GM12878 (cell line): Measurements from ENCODE around the gene ETFBKMT. TPM values are rescaled to one million over a fixed set of nuclear protein-coding genes. Genes with fewer than 3 reads are reported as not detected.

ENCODE experiments used
- ATAC-seq: fragments of 200-7000 bp; cut with Tn5 transposase; 3 replicates; pipeline ENCODE4 v1.9.1; 2020; ENCODE audit warnings: mild to moderate bottlenecking, moderate library complexity
- BruUV-seq: library from RNA; stranded (reverse); fragments of 400-500 nt; replicated peaks from 2 replicates; lab custom pipeline; 2021; lab: Mats Ljungman, UMichigan
- CTCF ChIA-PET: fragments of 300-600 bp; sonication (Branson Sonifier 250); formaldehyde crosslinking; extraction: SDS; loops from one replicate; lab custom pipeline; 2021; ENCODE audit warnings: inconsistent platforms; lab: Yijun Ruan, JAX
- POLR2A ChIA-PET: fragments of 350-600 bp; formaldehyde crosslinking; extraction: SDS; loops from one replicate; lab custom pipeline; 2021; ENCODE audit warnings: inconsistent platforms; lab: Charles Lee
- RAD21 ChIA-PET: fragments of 300-600 bp; sonication (Branson Sonifier 250); formaldehyde crosslinking; loops from one replicate; lab custom pipeline; 2023; ENCODE audit warnings: antibody characterized with exemption; ENCODE audit not compliant: unreplicated experiment; lab: Charles Lee
- SMC1A ChIA-PET: fragments of 300-600 bp; sonication (Branson Sonifier 250); formaldehyde crosslinking; loops from one replicate; lab custom pipeline; 2023; ENCODE audit not compliant: unreplicated experiment, uncharacterized antibody; lab: Charles Lee
- DNase-seq: peaks from one replicate; pipeline ENCODE4 v3.0.0-alpha.2; 2011; ENCODE audit warnings: low read depth, low spot score
- FAIRE-seq: peaks from 3 replicates; lab custom pipeline; 2011; peaks lifted over from hg19 to GRCh38; lab: Jason Lieb, UNC
- H2AFZ ChIP-seq: 2 replicates; pipeline ENCODE4 v1.6.0; 2011; ENCODE audit warnings: low read depth, low read length, control low read depth; ENCODE audit not compliant: control insufficient read depth
- H3K27ac ChIP-seq: 2 replicates; pipeline ENCODE4 v1.5.1; 2011; ENCODE audit warnings: control low read depth; ENCODE audit not compliant: control insufficient read depth, insufficient read depth
- H3K27me3 ChIP-seq, 2 experiments: replicated peaks in 1 of 2; 2 replicates each; pipeline versions ENCODE4 v1.6.0 to v1.6.1; 2011; ENCODE audit warnings: low read length in 1 of 2; ENCODE audit not compliant: control insufficient read depth in 2 of 2, insufficient read depth in 2 of 2
- H3K36me3 ChIP-seq, 2 experiments: 2 replicates each; pipeline ENCODE4 v1.5.1; 2011; ENCODE audit warnings: low read length in 1 of 2; ENCODE audit not compliant: control insufficient read depth in 2 of 2, insufficient read depth in 2 of 2
- H3K4me1 ChIP-seq: 2 replicates; pipeline ENCODE4 v1.6.1; 2011; ENCODE audit warnings: mild to moderate bottlenecking, low read length, moderate library complexity, mixed read lengths; ENCODE audit not compliant: control insufficient read depth, insufficient read depth
- H3K4me2 ChIP-seq: 2 replicates; pipeline ENCODE4 v1.6.0; 2011; ENCODE audit warnings: control low read depth; ENCODE audit not compliant: control insufficient read depth, insufficient read depth
- H3K4me3 ChIP-seq: fragments of 200-600 bp; sonication (generic); 2 replicates; pipeline ENCODE4 v1.5.1; 2016
- H3K79me2 ChIP-seq: 2 replicates; pipeline ENCODE4 v1.6.0; 2011; ENCODE audit warnings: low read length; ENCODE audit not compliant: control insufficient read depth, insufficient read depth
- H3K9ac ChIP-seq: 2 replicates; pipeline ENCODE4 v1.8.0; 2011; ENCODE audit warnings: low read length, control low read depth, mixed read lengths; ENCODE audit not compliant: control insufficient read depth, insufficient read depth
- H3K9me3 ChIP-seq: replicated peaks from 3 replicates; pipeline ENCODE4 v1.5.1; 2011; ENCODE audit warnings: mild to moderate bottlenecking, low read length; ENCODE audit not compliant: control insufficient read depth, insufficient read depth
- H4K20me1 ChIP-seq: 2 replicates; pipeline ENCODE4 v1.6.0; 2011; ENCODE audit not compliant: control insufficient read depth, insufficient read depth
- BCLAF1 ChIP-seq: fragments of 450-650 bp; IDR thresholded peaks from 2 replicates; pipeline ENCODE4 v1.6.1; 2017; ENCODE audit warnings: antibody characterized with exemption, mild to moderate bottlenecking, moderate library complexity
- CEBPZ ChIP-seq: fragments of 150-350 bp; IDR thresholded peaks from 2 replicates; pipeline ENCODE4 v1.6.1; 2016; ENCODE audit warnings: low read depth, low read length
- FOXK2 ChIP-seq: fragments of 450-650 bp; IDR thresholded peaks from 2 replicates; pipeline ENCODE4 v1.6.1; 2017; ENCODE audit warnings: mild to moderate bottlenecking, moderate library complexity
- KLF5 ChIP-seq: fragments of 450-650 bp; IDR thresholded peaks from 2 replicates; pipeline ENCODE4 v1.6.1; 2014; ENCODE audit warnings: mild to moderate bottlenecking; ENCODE audit not compliant: partially characterized antibody
- MAX ChIP-seq: IDR thresholded peaks from 2 replicates; pipeline ENCODE4 v1.6.1; 2012; ENCODE audit warnings: low read depth, low read length, improper control_type of control experiment
- SPI1 ChIP-seq: IDR thresholded peaks from 2 replicates; pipeline ENCODE4 v1.6.1; 2011; ENCODE audit warnings: low read depth, mild to moderate bottlenecking, low read length, moderate library complexity, borderline replicate concordance; ENCODE audit not compliant: insufficient read depth
- SUZ12 ChIP-seq: fragments of 200-600 bp; sonication (generic); IDR thresholded peaks from one replicate; pipeline ENCODE4 v1.6.1; 2018; ENCODE audit warnings: antibody characterized with exemption, mild to moderate bottlenecking; ENCODE audit not compliant: unreplicated experiment
- YBX1 ChIP-seq: fragments of 450-650 bp; IDR thresholded peaks from 2 replicates; pipeline ENCODE4 v1.6.1; 2016; ENCODE audit warnings: antibody characterized with exemption
- ZNF24 ChIP-seq: fragments of 450-650 bp; IDR thresholded peaks from 2 replicates; pipeline ENCODE4 v1.6.1; 2017; ENCODE audit warnings: antibody characterized with exemption, mild to moderate bottlenecking
- ZNF622 ChIP-seq: fragments of 450-650 bp; IDR thresholded peaks from 2 replicates; pipeline ENCODE4 v1.6.1; 2017; ENCODE audit warnings: mild to moderate bottlenecking, inconsistent platforms
- ZZZ3 ChIP-seq: IDR thresholded peaks from 2 replicates; pipeline ENCODE4 v1.6.1; 2011; ENCODE audit warnings: low read depth; ENCODE audit not compliant: control insufficient read depth, insufficient read length
- WGBS: methylation state at CpG from one replicate; pipeline ENCODE4 v1.1.6; 2016; ENCODE audit warnings: low lambda C conversion rate; ENCODE audit not compliant: insufficient replicate concordance, insufficient coverage; ENCODE audit errors: missing lambda C conversion rate; 5-methylcytosine and 5-hydroxymethylcytosine counted together
- in situ Hi-C: fragments of 300-500 bp; cut with MboI; formaldehyde crosslinking; loops from 9 replicates; pipeline ENCODE4 v1.14.3; 2018; ENCODE audit warnings: mixed read lengths
- intact Hi-C: fragments of 100-400 bp; cut with micrococcal nuclease; formaldehyde crosslinking; loops from one replicate; pipeline ENCODE4 v1.14.2; 2022; ENCODE audit not compliant: unreplicated experiment
- polyA plus RNA-seq, 11 experiments: library from polyadenylated mRNA; depleted of rRNA in 4 of 11; unstranded in 6 of 11; stranded (reverse) in 5 of 11; fragments of >200 nt; fragmentation: Nextera tagmentation in 4 of 11; fragmentation: Illumina TruSeq in 1 of 11; extraction: Ambion mirVana in 4 of 11; extraction: Trizol in 1 of 11; gene quantifications; 1 replicate in 1 of 11; 2 replicates in 10 of 11; pipeline versions ENCODE4 v1.2.1 to v1.2.3, GENCODE V29; 2011 to 2016; ENCODE audit warnings: inconsistent platforms in 2 of 11, missing spikeins in 2 of 11, low read depth in 1 of 11
- total RNA-seq, 4 experiments: library from RNA; depleted of rRNA in 3 of 4; stranded (reverse); fragments of >200 nt in 3 of 4; fragmentation: Illumina TruSeq in 1 of 4; extraction: Trizol in 1 of 4; gene quantifications; 2 replicates each; pipeline versions ENCODE4 v1.2.1 to v1.2.3, GENCODE V29; 2013 to 2021

Gene ETFBKMT
- total and polyA plus RNA-seq, 10 of the 15 experiments (the other 5 are each of a cell fraction or from before 2014, with no cell fraction given) = 0.25 to 1.1 (median 0.65) TPM

- POLR2A ChIA-PET = interaction anchor here (0.7 kb wide), 1 partner anchor 175 kb away, joined by 4 read pairs; no protein-coding TSS in a partner anchor
- H3K4me3 ChIP-seq = no peak overlapping the region
- no peaks in the 10 kb centered on the region for H4K20me1 ChIP-seq
- 50% methylated on average over 5 of the region's 5 CpGs for WGBS
- intact Hi-C loops = no loop called here
- H3K36me3 ChIP-seq = no peaks in the 10 kb centered on the region
- in situ Hi-C loops = loop anchor here (5.0 to 10.0 kb wide), 2 partner anchors 394 to 791 kb away; no protein-coding TSS in a partner anchor
- ATAC-seq (no peak; the same call in 2 of the 3 replicates), FAIRE-seq (no peak), DNase-seq (no peak)
- RAD21 ChIA-PET = no interaction called here
- no peaks in the 10 kb centered on the region for H3K4me1 ChIP-seq
- no peaks in the 10 kb centered on the region for H3K9me3 ChIP-seq
- CTCF ChIA-PET = interaction anchor here (1.1 kb wide), 1 partner anchor 415 kb away, joined by 3 read pairs; no protein-coding TSS in a partner anchor
- BruUV-seq = no TSS peak
- no peak overlapping the region for H3K9ac ChIP-seq
- H3K4me2 ChIP-seq = no peak overlapping the region
- SMC1A ChIA-PET = interaction anchor here (1.5 kb wide), 1 partner anchor 243 kb away, joined by 6 read pairs; no protein-coding TSS in a partner anchor
- TF ChIP-seq ZNF622 (no peak), YBX1 (no peak), MAX (no peak), ZNF24 (no peak), KLF5 (no peak)
- H2AFZ ChIP-seq = peak overlapping the region; percentile 43
- H3K79me2 ChIP-seq = no peaks in the 10 kb centered on the region
- no peaks in the 10 kb centered on the region for H3K27me3 ChIP-seq
- no peak overlapping the region for H3K27ac ChIP-seq
Observed at GRCh38 chr12:31645924-31646323, 13.6 kb upstream of the ETFBKMT start.

- Histone ChIP-seq H3K79me2 (no peaks in the 10 kb centered on the region), H3K27ac (no peak overlapping the region), H3K36me3 (no peaks in the 10 kb centered on the region), H3K4me2 (no peak overlapping the region), H2AFZ (no peak overlapping the region), H3K4me3 (no peak overlapping the region), H3K9me3 (no peaks in the 10 kb centered on the region), H4K20me1 (no peaks in the 10 kb centered on the region), H3K9ac (no peak overlapping the region), H3K4me1 (no peaks in the 10 kb centered on the region), H3K27me3 (no peaks in the 10 kb centered on the region)
- ATAC-seq (no peak), DNase-seq (no peak), FAIRE-seq (no peak)
- no TSS peak for BruUV-seq
- SMC1A ChIA-PET = interaction anchor here (0.7 to 1.5 kb wide), 2 partner anchors 13 to 244 kb away, joined by 3 to 6 read pairs; partner anchors contain the start of gene ETFBKMT
- CTCF ChIA-PET = interaction anchor here (0.9 to 1.4 kb wide), 4 partner anchors 9 to 665 kb away, joined by 3 to 5 read pairs (median 3); no protein-coding TSS in a partner anchor
- WGBS = 59% methylated on average over 7 of the region's 7 CpGs
- RAD21 ChIA-PET = interaction anchor here (1.2 kb wide), 1 partner anchor 10 kb away, joined by 4 read pairs; no protein-coding TSS in a partner anchor
- intact Hi-C loops = no loop called here
- in situ Hi-C loops = loop anchor here (5.0 to 10.0 kb wide), 2 partner anchors 395 to 792 kb away; no protein-coding TSS in a partner anchor
- POLR2A ChIA-PET = no interaction called here
- TF ChIP-seq FOXK2 = no peak
- no peak for TF ChIP-seq CEBPZ
- no peak for TF ChIP-seq SUZ12
- TF ChIP-seq SPI1 = no peak
- no peak for TF ChIP-seq BCLAF1
- TF ChIP-seq ZZZ3 = no peak
Observed at GRCh38 chr12:31647086-31647491, 12.4 kb upstream of the ETFBKMT start.
